GM21360 (cell line): ENCODE measurements around the gene GAK.

Source experiments
- ATAC-seq: cut with Tn5 transposase; IDR thresholded peaks from one replicate; pipeline ENCODE4 v1.9.1; 2021; ENCODE audit warnings: mild to moderate bottlenecking, moderate library complexity; ENCODE audit not compliant: unreplicated experiment

Gene GAK

GRCh38 chr4:909821-910220 lies 22.3 kb downstream of the GAK start:
- no peak for ATAC-seq

- no peak for ATAC-seq
Observed at GRCh38 chr4:909131-909571, 23.0 kb downstream of the GAK start.

- no peak for ATAC-seq
Observed at GRCh38 chr4:907691-908425, 24.3 kb downstream of the GAK start.

- ATAC-seq, result no peak
Observed at GRCh38 chr4:907103-907400, 25.1 kb downstream of the GAK start.

- no peak for ATAC-seq
Observed at GRCh38 chr4:906339-907102, 25.6 kb downstream of the GAK start.

DNA sequence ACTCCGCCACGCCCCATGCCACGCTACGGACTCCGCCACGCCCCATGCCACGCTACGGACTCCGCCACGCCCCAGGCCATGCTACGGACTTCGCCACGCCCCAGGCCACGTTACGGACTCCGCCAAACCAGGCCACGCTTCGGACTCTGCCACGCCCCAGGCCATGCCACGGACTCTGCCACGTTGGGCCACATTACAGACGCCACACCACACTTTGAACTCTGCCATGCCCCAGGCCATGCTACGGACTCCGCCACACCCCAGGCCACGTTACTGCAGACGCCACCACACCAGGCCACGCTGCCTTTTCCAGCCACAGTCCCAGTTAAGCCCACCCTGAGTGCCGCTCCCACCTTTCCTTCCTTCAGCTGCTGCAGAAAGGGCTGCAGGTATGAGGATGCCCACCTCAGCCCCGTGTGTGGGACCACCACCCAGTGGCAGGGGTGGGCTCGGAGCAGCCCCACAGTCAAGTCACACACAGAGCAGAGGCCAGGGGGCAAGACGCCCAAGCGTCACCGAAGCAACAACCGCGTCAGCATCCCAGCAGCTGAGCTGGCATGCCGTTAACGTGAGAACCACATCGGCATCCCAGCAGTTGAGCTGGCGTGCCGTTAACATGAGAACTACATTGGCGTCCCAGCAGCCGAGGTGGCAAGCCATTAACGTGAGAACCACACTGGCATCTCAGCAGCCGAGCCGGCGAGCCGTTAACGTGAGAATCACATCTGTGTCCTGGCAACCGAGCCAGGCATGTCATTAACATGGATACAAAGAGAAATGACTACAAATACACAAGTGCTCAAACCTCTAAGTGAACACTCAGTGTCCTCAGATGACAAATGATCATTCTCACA lies 26.4 kb downstream of the GAK start:
- no peak for ATAC-seq

GRCh38 chr4:903066-904046 lies 28.8 kb downstream of the GAK start:
- ATAC-seq, result no peak

GRCh38 chr4:901192-901910 lies 30.8 kb downstream of the GAK start:
- ATAC-seq, result no peak

DNA sequence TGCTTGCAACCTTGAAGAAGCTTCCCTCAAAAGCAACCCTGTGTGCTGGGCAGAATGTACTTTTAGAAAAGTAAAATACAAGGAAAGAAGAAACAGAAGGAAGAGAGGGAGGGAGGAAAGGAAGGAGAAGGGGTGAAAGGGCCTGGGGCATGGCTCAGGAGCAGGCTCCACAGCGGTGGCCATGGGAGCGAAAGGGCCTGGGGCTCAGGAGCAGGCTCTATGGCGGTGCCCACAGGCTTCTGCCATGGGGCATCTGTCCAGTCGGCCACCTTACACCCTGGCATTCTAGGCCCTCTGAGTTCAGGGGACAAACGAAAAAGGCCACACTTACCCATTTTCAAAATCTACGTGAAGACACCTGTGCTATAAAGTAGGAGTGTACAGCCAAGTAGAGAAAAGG lies 31.4 kb downstream of the GAK start:
- ATAC-seq, result no peak

GRCh38 chr4:900073-900472 lies 32.0 kb downstream of the GAK start:
- no peak for ATAC-seq

DNA sequence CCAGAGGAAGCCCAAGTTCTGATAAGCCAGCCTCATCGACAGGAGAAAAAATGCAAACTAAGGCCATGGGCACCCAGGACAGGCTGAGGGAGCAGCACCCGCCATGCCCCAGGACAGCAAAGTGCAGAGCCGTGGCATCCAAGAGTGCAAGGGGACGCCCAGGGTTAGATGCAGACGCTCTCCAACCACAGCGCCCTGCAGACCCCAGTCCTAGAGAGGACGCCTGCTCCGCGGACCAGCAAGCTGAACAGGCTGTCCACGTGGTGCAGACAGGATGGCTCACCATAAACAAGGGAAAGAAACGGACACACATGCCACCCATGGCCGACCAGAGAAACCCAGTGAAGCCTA lies 32.6 kb downstream of the GAK start:
- ATAC-seq, result no peak

DNA sequence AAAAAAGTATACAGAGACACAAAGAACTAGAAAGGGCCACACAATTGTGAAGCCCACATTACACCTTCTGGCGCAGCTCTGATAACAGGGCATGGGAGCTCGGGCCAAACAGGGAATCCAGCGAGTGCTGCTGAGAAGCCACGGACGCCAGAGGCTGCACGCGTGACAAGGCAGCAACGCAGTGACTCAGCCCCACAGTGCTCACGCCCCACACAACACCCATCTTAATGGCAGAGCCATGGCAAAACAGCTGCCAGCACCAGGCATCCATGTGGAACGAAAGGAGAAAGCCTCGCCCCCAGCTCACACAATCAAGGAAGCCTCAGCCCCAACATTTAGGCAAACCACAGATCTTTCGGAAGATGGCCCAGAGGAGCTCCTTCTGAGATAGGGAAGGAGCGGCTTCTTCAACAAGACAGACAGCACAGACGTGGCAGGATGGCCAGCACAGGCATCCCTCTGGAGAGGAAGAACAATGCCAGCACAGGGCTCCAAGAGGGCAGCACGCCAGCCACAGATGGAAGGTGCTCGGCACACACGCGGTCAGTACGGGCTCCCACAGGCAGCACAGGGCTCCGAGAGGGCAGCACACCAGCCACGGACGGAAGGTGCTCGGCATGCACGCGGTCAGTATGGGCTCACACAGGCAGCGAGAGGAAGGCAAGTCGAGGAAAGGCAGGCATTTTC lies 33.1 kb downstream of the GAK start:
- no peak for ATAC-seq

DNA sequence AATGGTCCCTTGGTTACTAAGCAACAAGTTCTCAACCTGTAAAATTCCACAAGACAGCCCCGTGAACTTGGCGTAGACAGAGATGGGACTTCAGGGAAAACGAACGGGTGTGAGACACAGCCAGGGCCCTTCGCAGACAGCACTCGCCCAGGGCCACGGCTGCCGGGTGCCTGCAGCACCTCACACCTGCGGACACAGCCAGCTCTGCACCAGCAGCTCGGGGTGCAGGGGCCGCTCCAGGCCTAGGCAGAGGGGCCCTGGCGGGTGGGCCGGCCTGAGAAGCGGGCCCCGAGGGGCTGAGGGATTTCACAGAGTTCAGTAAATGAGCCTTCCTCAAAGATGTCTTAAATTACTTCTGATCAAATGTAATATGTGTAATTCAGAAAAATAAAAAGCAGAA lies 34.0 kb downstream of the GAK start:
- ATAC-seq, result no peak

DNA sequence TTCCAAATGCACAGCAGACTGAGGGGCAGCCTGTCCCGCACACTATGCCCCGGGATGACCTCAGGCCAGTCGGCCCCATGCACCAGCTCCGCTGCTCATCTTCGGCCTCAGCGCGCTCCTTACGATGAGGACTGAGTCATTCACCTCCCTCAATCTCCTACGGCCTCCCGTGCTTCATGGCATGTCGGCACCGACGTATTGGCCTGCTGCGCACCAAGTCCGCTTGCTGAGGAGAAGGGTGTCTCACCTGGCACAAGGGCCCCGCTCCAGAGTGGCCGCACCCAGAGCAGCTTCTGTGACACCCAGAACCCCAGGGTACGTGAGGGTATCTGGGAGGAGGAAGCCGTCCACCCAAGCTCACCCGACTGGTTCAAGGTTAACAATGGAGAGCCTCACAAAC lies 35.5 kb downstream of the GAK start:
- no peak for ATAC-seq

- no peak for ATAC-seq
Observed at GRCh38 chr4:896216-896615, 35.9 kb downstream of the GAK start.

GRCh38 chr4:895596-895995 lies 36.5 kb downstream of the GAK start:
- ATAC-seq, result no peak

DNA sequence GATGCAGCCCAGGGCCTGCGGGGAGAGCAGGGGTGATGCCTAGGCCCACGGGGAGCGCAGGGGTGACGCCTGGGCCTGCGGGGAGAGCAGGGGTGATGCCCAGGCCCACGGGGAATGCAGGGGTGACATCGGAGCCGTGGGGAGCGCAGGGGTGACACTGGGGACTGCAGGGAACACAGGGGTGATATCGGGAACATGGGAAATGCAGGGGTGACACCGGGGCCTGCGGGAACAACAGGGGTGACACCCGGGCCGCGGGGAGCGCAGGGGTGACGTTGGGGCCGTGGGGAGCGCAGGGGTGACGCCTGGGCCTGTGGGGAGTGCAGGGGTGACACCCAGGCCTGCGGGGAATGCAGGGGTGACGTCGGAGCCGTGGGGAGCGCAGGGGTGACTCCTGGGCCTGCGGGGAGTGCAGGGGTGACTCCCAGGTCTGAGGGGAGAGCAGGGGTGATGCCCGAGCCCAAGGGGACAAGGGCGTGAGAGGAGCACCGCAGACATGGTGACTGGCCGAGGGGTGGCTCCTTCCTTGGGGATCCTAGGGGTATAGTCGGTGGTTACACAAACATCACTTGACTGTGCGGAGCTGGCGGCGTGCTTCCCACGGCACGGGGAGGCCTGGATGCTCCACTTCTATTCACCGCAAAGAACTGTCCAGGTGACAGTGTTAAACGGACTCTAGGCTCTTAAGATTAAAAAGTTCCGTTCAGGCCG lies 38.0 kb downstream of the GAK start:
- no peak for ATAC-seq

GRCh38 chr4:893276-893994 lies 38.7 kb downstream of the GAK start:
- no peak for ATAC-seq
